ENCODE results near the gene ANGPTL8.

DNA sequence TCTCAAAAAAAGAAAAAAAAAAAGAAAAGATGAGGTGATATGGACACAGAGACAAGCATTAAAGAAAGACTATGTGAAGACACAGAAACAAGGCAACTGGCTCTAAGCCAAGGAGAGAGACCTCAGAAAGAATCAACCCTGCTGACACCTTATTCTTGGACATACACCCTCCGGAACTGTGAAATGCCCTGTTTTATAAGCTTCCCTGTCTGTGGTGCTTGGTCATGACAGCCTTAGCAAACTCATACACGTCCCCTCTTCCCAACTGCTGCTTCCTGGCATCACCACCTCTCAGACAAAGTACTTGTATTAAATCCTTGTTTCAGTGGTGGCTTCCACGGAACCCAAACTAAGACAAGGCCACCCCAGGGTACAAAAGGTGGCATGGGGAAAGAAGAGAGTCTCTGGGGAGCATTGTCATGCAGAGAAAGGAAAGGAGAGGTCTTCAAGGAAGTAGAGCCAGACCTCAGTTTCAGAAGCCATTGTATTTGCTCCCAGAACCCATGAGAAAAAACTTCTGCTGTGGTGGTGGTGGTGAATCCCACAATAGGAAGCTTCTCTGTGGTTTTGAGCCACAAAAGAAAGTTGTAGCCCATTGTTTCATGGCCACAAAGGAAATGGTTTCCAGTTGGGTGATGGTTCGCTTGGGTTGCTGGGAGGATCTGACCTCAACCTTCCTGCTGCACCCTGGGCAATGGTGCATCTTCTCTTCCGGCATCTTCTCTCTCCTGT lies 40.3 kb downstream of the ANGPTL8 start:
- no peak for TF ChIP-seq CTCF (IDR thresholded peaks at IDR 0.05; ENCODE audit: low read depth, low read length)
- no peak for TF ChIP-seq EZH2phosphoT487 (IDR thresholded peaks at IDR 0.05; ENCODE audit: low read depth)
